Measurements from ENCODE around the gene CASTOR2.
"Not testable (repeated sequence)": the region's sequence is repeated elsewhere in the genome, so short reads cannot be mapped to it uniquely, and the experiment has no call there.

The CASTOR2 gene

DNA sequence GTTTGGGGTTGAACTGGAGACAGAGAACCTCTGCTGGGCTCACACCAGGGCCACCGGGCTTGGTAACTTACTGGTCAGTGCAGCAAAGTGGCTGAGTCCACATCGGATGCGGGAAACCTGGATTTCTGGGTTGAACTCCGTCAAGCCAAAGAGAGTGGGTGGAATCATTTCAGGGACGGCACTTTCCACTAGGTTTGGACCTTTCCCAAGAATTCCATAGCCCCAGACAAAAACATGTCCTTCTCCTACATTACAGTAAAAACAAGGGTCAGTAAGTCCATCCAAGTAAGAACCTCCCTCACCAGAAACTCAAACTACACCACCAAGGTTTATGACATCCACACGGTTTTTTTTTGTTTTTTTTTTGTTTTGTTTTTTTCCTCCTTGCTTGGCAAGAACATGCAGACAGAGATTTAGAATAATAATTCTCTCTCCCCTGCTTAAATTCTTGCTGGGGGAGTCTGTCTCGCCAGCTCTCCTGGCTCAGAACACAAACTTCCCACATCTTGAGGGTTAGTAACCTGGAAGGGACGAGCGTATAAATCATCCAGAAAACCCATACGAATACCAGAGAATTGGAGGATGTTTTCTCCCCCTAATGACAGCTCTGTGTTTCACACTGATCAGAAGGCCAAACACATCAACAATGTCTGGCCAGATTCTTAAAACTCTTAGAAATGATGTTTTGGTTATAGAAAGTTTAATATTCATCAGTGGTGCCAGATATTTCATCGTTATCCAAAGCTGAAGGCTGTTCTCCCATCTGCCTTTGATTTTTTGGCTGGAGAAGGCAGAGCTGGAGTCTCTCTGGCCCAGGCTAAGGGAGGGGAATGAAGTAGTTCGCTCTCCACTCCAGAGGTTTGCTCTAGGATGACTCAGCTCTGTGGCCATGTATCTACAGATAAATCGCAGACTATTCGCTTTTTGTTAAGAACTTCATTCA is 91.6 kb downstream of the CASTOR2 start:
- DNase-seq = peak; percentile 46

DNA sequence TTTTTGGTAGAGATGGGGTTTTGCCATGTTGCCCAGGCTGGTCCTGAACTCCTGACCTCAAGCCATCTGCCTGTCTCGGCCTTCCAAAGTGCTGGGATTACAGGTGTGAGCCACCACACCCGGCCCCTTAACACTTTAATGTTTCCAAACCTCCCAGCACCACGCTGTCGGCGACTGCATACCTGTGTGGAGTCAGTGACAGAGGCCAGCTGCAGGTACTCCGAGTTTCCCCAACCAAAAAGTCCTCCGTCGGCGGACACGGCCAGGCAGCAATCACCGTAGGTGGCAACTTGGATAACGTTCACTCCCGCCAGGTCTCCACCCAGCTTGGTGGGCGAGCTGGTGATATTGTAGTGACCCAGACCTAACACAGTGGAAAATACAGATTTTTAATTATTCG is 93.9 kb downstream of the CASTOR2 start:
- DNase-seq = no peak

DNA sequence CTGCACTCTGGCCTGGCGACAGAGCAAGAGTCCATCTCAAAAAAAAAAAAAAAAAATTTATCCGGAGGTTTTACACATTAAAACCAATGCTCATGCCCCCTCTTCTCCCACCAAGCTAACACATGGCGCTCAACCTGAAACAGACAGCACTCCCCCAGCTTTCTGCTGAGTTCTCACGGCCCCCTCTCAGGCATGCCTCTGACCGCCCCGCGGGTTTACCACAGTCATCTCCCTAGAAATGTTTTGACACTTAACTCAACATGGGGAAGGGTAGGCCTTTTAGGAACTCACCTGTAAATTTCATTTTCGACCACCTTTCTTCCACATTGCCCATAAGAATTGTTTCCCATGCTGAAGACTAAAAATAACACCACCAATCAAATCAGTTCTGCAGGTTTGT is 99.8 kb downstream of the CASTOR2 start:
- no peak for DNase-seq

DNA sequence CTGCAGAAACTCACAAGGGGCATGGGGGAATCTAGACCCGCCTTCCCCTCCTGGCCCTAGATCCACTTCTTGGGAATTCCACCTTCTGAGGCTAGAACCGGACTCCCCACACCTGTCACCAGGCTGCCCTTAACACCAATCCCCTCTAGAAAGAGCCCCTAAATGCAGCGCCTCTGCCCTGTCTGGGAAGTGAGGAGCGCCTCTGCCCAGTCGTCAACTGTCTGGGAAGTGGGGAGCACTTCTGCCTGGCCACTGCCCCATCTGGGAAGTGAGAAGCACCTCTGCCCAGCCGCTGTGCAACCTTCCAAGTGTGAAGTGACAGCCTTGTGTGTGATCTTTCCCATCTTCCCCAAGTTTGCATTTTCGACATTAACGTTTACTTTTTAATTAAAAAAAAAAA is 100.3 kb downstream of the CASTOR2 start:
- DNase-seq = no peak

DNA sequence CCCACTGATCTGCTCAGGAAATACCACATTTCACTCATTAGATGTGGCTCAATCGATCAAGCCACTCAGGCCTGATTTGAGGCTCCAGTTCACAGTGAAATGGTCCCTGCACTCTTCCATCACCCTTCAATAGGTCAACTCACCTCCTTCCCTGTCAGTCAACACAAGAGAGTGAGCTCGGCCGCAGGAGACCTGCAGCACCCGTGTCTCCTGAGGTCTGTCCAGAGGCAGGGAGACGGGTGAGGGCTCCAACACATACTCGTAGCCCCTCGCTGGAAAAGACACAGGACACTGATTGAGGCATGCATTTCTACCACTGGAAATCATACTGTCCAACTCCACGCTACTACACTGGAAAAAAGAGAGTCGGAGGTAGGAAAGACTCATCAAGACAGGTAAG is 102.0 kb downstream of the CASTOR2 start:
- no peak for DNase-seq

GRCh38 chr7:75072981-75073283 is 108.4 kb downstream of the CASTOR2 start:
- no peak for DNase-seq

DNA sequence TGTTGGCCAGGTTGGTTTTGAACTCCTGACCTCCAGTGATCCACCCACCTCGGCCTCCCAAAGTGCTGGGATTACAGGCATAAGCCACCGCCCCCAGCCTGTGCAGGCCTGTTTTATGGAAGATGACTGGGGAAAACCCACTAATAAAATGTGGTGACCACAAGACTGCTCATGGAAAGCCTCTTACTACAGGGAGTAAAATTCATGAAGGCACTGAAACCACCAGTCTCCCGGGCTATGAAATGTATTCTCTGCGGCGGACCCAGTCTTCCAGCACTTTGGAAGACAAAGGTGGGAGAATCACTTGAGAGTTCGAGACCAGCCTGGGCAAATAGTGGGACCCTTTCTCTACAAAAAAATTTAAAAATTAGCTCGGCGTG is 109.7 kb downstream of the CASTOR2 start:
- DNase-seq = not testable (repeated sequence)
